ENCODE data around the gene CGB2.
"Not testable (repeated sequence)": the region's sequence is repeated elsewhere in the genome, so short reads cannot be mapped to it uniquely, and the experiment has no call there.

CGB2 gene

DNA sequence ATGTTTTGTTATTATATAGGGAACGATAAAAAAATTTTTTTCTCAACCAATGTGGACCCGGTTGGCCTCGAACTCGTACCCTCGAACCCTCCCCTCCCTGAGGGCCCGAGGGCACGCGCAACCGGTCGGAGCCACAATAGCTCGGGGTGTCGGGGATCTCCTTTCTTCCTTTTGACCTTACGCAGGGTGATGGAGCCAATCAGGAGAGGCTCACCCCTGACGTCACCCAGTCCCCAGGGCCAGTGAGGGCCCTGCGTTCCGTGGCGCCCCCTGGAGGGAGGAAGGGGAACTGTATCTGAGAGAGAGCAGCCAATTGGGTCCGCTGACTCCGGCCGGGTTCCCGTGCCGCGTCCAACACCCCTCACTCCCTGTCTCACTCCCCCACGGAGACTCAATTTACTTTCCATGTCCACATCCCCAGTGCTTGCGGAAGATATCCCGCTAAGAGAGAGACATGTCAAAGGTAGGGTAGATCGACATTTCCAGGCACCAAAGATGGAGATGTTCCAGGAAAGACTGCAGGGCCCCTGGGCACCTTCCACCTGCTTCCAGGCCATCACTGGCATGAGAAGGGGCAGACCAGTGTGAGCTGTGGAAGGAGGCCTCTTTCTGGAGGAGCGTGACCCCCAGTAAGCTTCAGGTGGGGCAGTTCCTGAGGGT lies at the start of gene CGB2:
Gene CGB2 (plus strand): TSS at position 249 of the 660 bp plus-strand sequence. CDS start 206 bp downstream, at position 455.
- not testable (repeated sequence) for H3K4me3 Mint-ChIP-seq; H3K36me3 Mint-ChIP-seq (ENCODE audit: low read depth); H3K27me3 Mint-ChIP-seq; H3K9me3 Mint-ChIP-seq; H3K4me1 Mint-ChIP-seq (ENCODE audit: low read depth)
- peak within 1 kb of the TSS; percentile 5 for H3K27ac Mint-ChIP-seq

DNA sequence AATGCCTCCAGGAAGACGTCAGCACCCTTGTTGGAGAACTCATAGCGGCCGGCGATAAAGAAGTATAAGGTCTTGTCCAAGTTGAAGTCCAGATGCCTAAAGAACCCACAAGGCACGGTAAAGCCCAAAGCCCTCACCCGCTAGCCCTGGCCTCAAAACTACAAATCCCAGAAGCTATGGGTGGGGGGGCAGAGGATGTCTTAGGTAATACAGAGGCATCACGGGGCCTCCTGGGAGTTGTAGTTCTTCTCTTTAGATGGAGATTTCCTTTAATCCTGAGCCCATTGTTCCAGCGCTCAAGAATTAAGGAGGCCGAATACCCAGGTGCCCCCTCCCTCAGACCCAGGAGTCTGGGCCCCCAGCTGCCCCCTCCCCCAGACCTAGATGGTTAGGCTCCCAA lies 49.4 kb upstream of the CGB2 start:
- no peaks in the 10 kb centered on the region for H3K27me3 Mint-ChIP-seq
- peaks cover 51% of the 10 kb centered on the region for H3K36me3 Mint-ChIP-seq (ENCODE audit: low read depth)
- no peak overlapping the region for H3K4me3 Mint-ChIP-seq
- H3K27ac Mint-ChIP-seq = peak overlapping the region; percentile 16
- H3K9me3 Mint-ChIP-seq = no peaks in the 10 kb centered on the region
- H3K4me1 Mint-ChIP-seq (ENCODE audit: low read depth) = peaks cover 28% of the 10 kb centered on the region

DNA sequence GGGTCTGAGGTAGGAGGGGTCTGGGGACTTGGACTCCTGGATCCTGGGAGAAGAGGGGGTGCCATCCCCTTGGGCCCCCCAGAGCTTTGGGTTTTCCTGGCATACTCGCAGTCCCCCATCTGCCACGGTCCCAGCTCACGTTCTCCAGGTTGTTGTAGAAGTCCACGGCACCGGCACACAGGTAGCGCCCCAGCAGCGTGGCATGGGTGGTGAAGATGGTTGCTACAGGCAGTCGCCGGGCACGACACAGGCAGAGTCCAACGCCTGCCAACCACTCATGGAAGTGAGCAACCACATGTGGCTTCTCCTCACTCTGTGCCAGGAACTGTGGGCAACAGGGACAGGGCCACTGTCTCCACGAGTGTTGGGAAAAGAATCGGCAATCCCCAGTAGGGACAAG lies 46.0 kb upstream of the CGB2 start:
- no peak overlapping the region for H3K4me3 Mint-ChIP-seq
- H3K27ac Mint-ChIP-seq = no peak overlapping the region
- H3K27me3 Mint-ChIP-seq = no peaks in the 10 kb centered on the region
- H3K4me1 Mint-ChIP-seq (ENCODE audit: low read depth) = peaks cover 27% of the 10 kb centered on the region
- H3K9me3 Mint-ChIP-seq = no peaks in the 10 kb centered on the region
- peaks cover 52% of the 10 kb centered on the region for H3K36me3 Mint-ChIP-seq (ENCODE audit: low read depth)

DNA sequence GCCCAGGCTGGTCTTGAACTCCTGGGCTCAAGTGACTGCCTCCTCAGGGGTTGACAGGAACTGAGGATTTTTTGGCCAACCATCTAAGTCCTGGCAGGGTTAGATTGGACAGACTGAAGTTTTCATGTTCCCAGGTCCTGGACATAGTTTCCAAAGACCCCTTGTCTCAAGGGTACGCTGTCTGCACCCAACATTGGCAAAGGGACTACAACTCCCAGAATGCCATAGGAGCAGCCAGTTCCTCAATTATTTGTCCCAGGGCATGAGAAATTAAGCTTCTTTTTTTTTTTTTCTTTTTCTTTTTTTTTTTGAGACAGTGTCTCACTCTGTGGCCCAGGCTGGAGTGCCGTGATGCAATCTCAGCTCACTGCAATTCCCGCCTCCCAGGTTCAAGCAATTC lies 45.5 kb upstream of the CGB2 start:
- no peaks in the 10 kb centered on the region for H3K9me3 Mint-ChIP-seq
- peaks cover 32% of the 10 kb centered on the region for H3K4me1 Mint-ChIP-seq (ENCODE audit: low read depth)
- no peak overlapping the region for H3K27ac Mint-ChIP-seq
- no peak overlapping the region for H3K4me3 Mint-ChIP-seq
- H3K27me3 Mint-ChIP-seq = no peaks in the 10 kb centered on the region
- peaks cover 52% of the 10 kb centered on the region for H3K36me3 Mint-ChIP-seq (ENCODE audit: low read depth)

DNA sequence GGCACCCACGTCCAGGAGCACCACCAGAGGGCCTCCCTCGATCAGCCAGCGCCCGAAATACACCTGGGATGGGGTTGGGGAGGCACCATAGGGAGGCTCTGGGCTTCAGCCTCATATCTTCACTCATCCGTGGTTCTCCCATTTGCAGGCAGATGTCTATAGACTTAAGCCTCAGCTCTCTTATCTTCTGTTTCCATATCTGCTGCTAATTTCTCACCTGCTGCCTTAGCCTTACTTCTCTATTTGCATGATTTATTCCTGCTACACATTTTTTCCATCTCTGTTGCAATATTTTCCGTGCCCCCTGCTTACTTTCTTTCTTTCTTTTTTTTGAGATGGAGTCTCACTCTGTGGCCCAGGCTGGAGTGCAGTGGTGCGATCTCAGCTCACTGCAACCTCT lies 44.4 kb upstream of the CGB2 start:
- Mint-ChIP-seq H3K36me3 (ENCODE audit: low read depth) (peaks cover 45% of the 10 kb centered on the region), H3K4me3 (peak overlapping the region; percentile 24), H3K4me1 (ENCODE audit: low read depth) (peaks cover 38% of the 10 kb centered on the region), H3K27me3 (no peaks in the 10 kb centered on the region), H3K9me3 (no peaks in the 10 kb centered on the region), H3K27ac (peak overlapping the region; percentile 89)

DNA sequence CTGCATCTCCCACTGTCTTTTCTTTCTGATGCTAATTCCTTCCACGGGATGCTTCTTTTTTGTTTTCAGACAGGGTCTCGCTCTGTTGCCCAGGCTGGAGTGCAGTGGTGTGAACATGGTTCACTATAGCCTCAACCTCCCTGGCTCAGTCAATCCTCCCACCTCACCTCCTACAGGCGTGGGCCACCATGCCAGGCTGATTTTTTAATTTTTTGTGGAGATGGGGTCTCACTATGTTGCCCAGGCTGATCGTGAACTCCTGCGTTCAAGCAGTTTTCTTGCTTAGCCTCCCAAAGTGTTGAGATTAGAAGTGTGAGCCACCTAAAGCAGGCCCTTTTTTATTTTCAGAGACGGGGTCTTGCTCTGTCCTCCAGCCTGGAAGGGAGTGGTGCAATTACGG lies 43.4 kb upstream of the CGB2 start:
- Mint-ChIP-seq H3K27ac (peak overlapping the region; percentile 89), H3K4me1 (ENCODE audit: low read depth) (peaks cover 40% of the 10 kb centered on the region), H3K9me3 (no peaks in the 10 kb centered on the region), H3K36me3 (ENCODE audit: low read depth) (peaks cover 37% of the 10 kb centered on the region), H3K4me3 (peak overlapping the region; percentile 29), H3K27me3 (no peaks in the 10 kb centered on the region)

DNA sequence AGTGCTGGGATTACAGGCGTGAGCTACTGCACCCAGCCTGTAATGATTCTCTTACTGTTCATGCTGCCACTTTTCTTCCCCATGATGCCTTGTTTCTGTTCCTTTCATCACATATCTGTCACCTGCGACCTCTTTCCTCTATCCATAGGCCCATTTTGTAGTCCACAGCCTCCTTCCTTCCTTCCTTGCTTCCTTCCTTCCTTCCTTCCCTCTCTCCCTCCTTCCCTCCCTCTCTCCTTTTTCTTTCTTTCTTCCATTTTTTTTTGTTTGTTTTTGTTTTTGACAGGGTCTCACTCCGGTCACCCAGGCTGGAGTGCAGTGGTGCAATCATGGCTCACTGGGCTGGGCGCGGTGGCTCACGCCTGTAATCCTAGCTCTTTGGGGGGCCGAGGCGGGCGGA lies 42.8 kb upstream of the CGB2 start:
- H3K4me1 Mint-ChIP-seq (ENCODE audit: low read depth) = peaks cover 44% of the 10 kb centered on the region
- H3K4me3 Mint-ChIP-seq = no peak overlapping the region
- H3K27ac Mint-ChIP-seq = peak overlapping the region; percentile 42

DNA sequence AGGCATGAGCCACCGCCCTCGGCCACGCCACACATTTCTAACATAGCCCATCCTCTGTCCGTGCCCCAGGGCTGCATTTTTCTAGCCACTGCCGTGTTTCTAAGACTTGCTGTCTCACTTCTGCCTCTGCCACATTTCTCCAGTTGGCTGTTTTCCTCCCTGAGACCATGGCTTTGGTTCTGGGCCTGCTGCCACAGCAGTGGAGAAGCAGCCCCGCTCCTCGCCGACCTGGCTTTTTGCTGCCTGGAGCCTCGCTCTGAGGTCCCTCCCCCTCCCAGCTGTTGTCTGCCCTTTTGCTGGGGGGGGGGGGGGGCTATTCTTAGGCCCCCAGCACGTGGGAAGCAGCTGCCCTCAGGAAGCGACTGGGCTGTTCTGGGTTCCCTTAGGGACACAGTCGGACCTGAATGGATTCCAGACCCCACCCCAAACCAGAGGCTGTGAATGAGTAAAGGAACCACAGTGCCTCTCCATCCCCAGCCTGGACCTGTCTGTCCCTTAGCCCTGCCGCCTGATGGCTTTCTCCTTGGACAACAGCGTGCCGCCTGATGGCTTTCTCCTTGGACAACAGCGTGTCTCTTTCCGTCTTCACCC lies 41.9 kb upstream of the CGB2 start:
- Mint-ChIP-seq H3K27ac (no peak overlapping the region), H3K4me3 (no peak overlapping the region), H3K4me1 (ENCODE audit: low read depth) (peaks cover 50% of the 10 kb centered on the region), H3K27me3 (no peaks in the 10 kb centered on the region), H3K9me3 (no peaks in the 10 kb centered on the region), H3K36me3 (ENCODE audit: low read depth) (peaks cover 40% of the 10 kb centered on the region)

More for the DNA sequence above, 42.8 kb upstream of the CGB2 start:
- Mint-ChIP-seq H3K9me3 (no peaks in the 10 kb centered on the region), H3K27me3 (no peaks in the 10 kb centered on the region), H3K36me3 (ENCODE audit: low read depth) (peaks cover 35% of the 10 kb centered on the region)

DNA sequence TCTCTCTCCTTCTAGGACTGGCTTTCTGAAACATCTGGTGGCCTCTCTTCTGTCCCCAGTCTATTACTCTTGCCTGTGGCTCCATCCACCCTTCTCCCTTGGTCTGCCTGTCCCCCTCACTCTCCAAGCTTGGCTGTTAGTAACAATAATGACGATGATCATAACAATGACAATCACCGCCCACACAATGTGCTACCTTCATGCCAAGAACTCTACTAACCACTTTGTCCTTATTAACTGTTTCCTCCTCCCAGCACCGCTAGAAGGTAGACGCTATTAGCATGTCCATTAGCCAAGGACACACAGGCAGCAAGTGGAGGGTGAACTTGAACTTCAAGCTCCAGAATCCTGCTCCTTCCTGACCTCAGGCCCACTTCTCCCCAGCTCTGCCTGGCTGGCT lies 41.3 kb upstream of the CGB2 start:
- H3K4me3 Mint-ChIP-seq = no peak overlapping the region
- peaks cover 43% of the 10 kb centered on the region for H3K36me3 Mint-ChIP-seq (ENCODE audit: low read depth)
- H3K27ac Mint-ChIP-seq = no peak overlapping the region

DNA sequence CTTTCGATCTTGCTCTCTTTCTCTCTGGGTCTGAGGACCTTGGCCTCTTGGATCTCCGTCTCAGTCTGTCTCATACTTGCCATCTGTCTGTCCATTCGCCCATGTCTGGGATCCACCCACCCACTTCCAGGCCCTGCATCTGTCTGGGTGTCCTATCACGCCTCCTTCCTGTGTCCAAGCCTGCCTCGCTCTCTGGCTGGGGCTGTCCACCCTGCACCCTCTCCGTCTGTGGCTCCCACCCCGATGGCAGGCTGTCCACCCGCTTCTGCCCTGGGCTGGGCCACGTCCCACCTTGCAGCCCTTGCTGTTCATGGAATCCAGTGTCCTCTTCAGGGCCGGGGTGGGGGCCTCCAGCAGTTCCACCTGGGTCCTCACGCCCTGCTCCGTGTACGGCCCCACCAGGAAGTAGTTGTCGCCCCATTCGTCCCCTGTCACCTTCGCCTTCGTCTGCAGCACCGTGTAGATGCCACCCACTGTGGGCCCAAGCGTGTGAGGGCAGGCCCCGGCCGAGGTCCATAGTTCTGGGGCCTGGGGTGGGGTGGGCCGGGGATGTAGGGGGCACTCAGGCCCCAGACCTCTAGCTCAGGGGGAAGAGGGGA lies 40.6 kb upstream of the CGB2 start:
- peaks cover 57% of the 10 kb centered on the region for H3K4me1 Mint-ChIP-seq (ENCODE audit: low read depth)
- H3K36me3 Mint-ChIP-seq (ENCODE audit: low read depth) = peaks cover 42% of the 10 kb centered on the region
- peak overlapping the region; percentile 1 for H3K4me3 Mint-ChIP-seq
- H3K27me3 Mint-ChIP-seq = no peaks in the 10 kb centered on the region
- H3K27ac Mint-ChIP-seq = peak overlapping the region; percentile 18
- no peaks in the 10 kb centered on the region for H3K9me3 Mint-ChIP-seq

More for the DNA sequence above, 41.3 kb upstream of the CGB2 start:
- no peaks in the 10 kb centered on the region for H3K27me3 Mint-ChIP-seq
- H3K9me3 Mint-ChIP-seq = no peaks in the 10 kb centered on the region
- H3K4me1 Mint-ChIP-seq (ENCODE audit: low read depth) = peaks cover 56% of the 10 kb centered on the region

DNA sequence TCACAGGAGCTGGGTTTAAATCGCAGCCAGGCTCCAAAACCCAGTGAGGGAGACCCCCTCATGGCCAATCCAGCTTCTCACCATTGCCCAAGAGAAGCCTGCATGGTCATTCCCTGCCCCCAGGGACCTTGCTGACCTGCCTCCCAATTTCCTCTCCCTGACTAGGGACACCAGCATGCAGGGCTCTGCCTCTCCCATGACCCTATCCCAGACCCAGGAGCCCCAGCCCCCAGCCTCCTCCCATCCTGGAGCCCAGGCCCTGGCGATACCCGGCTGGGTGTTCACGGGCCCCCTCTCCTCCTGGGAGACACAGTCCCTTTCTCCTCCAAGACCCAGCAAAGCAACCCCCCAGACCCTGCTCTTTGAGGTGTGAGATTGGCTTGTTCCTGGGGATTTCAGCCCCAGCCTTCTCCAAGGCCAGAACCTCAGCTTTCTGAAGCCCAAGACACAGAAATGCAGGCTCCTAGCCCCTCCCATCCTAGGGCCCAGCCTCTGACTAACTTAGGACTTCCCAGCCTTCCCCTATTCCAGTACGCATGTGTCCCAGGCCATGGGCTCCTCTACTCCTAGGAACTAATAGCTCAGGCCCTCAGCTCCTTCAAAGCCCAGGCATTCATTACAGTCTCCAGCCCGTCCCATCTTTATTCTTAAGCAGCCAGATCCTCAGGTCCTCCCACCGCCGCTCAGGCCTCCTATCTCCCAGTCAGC lies 39.7 kb upstream of the CGB2 start:
- H3K27me3 Mint-ChIP-seq = no peaks in the 10 kb centered on the region
- H3K9me3 Mint-ChIP-seq = no peaks in the 10 kb centered on the region
- peaks cover 39% of the 10 kb centered on the region for H3K36me3 Mint-ChIP-seq (ENCODE audit: low read depth)
- peak overlapping the region; percentile 89 for H3K27ac Mint-ChIP-seq
- H3K4me3 Mint-ChIP-seq = peak overlapping the region; percentile 100
- peaks cover 56% of the 10 kb centered on the region for H3K4me1 Mint-ChIP-seq (ENCODE audit: low read depth)

DNA sequence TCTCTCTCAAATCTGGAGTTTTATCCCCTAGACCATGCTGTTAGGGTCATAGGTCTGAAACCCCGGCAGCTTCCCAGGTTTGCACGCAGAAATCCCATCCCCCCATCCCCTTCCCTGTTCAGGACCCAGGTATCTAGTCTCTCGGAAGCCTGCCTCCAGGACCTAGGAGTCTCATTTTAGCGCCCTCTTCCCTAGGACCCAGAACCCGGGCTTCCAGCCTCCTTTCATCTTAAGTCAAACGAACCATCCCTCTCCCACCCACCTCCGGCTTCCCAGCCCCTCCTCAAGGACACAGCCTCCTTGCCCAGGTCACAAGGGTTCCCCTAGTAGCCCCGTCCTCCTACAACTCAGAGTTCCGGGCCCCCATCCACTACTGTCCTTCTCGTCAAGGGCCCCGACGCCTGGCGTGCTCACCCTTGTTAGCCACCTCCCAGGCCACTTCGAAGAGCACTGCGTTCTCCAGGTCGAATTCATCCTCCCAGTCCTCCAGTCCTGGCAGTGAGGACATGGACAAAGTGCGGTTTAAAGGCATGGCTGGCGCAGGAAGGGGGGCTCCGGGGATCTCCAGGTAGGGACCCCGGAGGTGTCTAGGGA lies 39.0 kb upstream of the CGB2 start:
- Mint-ChIP-seq H3K27ac (peak overlapping the region; percentile 89), H3K36me3 (ENCODE audit: low read depth) (peaks cover 36% of the 10 kb centered on the region), H3K27me3 (no peaks in the 10 kb centered on the region), H3K9me3 (no peaks in the 10 kb centered on the region), H3K4me1 (ENCODE audit: low read depth) (peaks cover 52% of the 10 kb centered on the region), H3K4me3 (peak overlapping the region; percentile 100)

DNA sequence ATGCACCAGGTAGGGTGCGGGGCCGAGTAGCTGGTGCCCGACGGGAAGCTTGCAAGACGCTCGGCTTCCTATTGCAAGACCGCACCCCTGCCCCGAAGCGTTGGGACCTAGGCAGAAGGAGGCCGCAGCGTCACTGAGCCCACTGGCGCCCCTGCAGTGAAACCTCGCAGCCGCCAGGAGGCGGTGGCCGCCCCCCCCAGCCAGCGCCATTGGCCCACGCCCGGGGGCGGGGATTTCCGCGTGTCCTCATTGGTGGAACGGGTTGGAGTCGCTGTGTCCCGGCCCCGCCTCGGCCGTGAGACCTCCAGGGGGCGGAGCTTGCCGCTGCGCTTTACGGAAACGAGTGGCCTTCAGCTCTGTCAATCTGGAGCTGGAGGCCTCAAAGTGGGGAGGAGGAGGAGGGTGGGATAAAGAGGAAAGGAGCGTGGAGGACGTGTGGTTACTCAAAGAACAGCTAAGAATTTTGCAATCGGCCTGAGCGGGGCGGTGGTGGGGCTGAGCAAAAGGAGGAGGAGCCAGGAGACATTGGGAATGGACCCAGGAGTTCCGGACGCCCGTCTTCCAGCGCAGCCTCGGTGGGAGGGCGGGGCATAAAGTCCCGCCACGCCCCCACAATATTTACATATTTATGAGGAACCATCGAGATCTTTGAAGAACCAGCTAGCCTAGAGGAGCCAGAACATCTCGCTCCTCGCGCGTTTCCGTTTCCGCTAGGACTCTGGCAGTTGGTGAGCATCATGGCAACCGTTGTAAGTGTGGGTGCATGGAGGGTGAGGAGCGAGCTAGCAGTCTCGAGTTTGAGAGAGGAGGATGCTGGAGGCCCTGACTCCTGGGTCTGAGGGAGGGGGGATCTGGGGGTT lies 38.3 kb upstream of the CGB2 start, which contains the start of the genes GYS1 and RUVBL2:
Gene GYS1 (minus strand): TSS at position 135 of the 860 bp plus-strand sequence. CDS start 197 bp downstream, outside the sequence.
Gene RUVBL2 (plus strand): TSS at position 713 of the 860 bp plus-strand sequence. CDS start 25 bp downstream, at position 738.
- peaks cover 31% of the 10 kb centered on the region for H3K36me3 Mint-ChIP-seq (ENCODE audit: low read depth)

DNA sequence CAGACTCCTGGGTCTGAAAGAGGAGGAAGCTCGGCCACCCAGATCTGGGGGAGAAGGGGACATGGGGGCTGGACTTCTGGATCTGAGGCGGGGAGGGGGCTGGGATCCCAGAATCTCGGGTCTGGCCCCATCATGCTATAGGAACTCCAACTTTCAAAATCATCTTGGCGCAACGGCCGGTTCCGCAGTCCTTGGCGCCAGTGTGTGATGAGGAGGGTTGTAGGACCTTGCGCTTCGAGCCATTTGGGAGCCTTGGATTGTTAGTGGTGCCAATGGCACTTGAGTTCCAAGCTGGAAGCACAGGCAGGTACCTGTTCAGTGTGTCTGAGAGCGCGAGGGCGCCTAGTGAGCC lies 37.7 kb upstream of the CGB2 start:
- Mint-ChIP-seq H3K27me3 (no peaks in the 10 kb centered on the region), H3K9me3 (no peaks in the 10 kb centered on the region), H3K4me3 (peak overlapping the region; percentile 100), H3K4me1 (ENCODE audit: low read depth) (peaks cover 46% of the 10 kb centered on the region), H3K36me3 (ENCODE audit: low read depth) (peaks cover 26% of the 10 kb centered on the region), H3K27ac (peak overlapping the region; percentile 97)

More for the DNA sequence above, 38.3 kb upstream of the CGB2 start, which contains the start of the genes GYS1 and RUVBL2:
- Mint-ChIP-seq H3K9me3 (no peaks in the 10 kb centered on the region), H3K4me3 (peak within 1 kb of the TSS; percentile 100), H3K27me3 (no peaks in the 10 kb centered on the region), H3K4me1 (ENCODE audit: low read depth) (peaks cover 50% of the 10 kb centered on the region), H3K27ac (peak within 1 kb of the TSS; percentile 97)

All from stimulated activated naive CD8-positive, alpha-beta T cell treated with anti-CD3 and anti-CD28 coated beads, Interleukin-15, Interleukin-2, amounts not matched to agents 100 ng/mL and 50 ng/mL, for 24 hours (primary cell).